IMR-90 (cell line): ENCODE data around the gene CEACAM1.

ENCODE experiments used
- MAFK ChIP-seq: IDR thresholded peaks from 2 replicates; pipeline ENCODE4 v1.6.1; 2012; ENCODE audit warnings: low read depth, low read length, improper control_type of control experiment
- NFE2L2 ChIP-seq: fragments of 150-350 bp; IDR thresholded peaks from 2 replicates; pipeline ENCODE4 v1.6.1; 2016; ENCODE audit warnings: low read depth, mild to moderate bottlenecking, low read length
- POLR2A ChIP-seq: IDR thresholded peaks from 2 replicates; pipeline ENCODE4 v1.6.1; 2012; ENCODE audit warnings: mild to moderate bottlenecking, low read depth, low read length
- RFX5 ChIP-seq: IDR thresholded peaks from 2 replicates; pipeline ENCODE4 v1.8.0; 2012; ENCODE audit warnings: low read depth, mild to moderate bottlenecking, low read length, moderate library complexity
- TF ChIP-seq, protein P1 (sequence below): conservative IDR thresholded peaks from 2 replicates; pipeline ENCODE4 v1.5.1; 2012; ENCODE audit warnings: mild to moderate bottlenecking, low read depth, low read length, improper control_type of control experiment
- TF ChIP-seq, protein P2 (sequence below): fragments of 150-350 bp; IDR thresholded peaks from 2 replicates; pipeline ENCODE4 v1.6.1; 2017; ENCODE audit warnings: mild to moderate bottlenecking, antibody characterized with exemption, low read length, low read depth

DNA sequence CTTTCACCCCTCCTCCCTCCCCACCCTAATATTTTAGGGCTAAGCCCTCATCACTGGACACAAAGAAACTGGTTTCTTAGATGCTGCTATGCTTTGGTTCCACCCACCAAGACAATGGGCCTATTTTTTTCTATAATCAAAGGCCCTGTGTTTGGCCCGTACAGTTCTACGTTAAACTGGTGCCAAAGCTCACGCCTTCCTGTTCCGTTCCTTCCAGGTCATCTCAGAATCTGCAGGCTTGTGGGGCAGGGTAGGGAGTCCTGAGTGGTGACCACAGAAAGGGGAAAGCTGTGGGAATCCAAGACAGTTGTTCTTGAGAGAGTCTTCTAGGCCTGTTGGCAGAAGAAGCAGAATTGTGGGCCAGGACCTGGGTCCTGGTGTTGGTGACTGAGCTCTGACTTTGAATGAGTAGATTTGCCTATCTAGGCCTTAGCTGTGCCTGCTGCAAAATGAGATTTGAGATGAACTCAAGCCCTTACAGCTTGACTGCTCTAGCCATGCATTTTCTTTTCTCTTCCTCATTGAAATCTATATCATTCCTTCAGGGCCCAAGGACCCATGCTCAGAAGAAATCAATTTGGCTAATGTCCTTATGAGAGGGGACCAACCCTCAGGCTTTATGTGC is 66.5 kb downstream of the CEACAM1 start:
- TF ChIP-seq POLR2A: no peak
- TF ChIP-seq, protein P1, sequence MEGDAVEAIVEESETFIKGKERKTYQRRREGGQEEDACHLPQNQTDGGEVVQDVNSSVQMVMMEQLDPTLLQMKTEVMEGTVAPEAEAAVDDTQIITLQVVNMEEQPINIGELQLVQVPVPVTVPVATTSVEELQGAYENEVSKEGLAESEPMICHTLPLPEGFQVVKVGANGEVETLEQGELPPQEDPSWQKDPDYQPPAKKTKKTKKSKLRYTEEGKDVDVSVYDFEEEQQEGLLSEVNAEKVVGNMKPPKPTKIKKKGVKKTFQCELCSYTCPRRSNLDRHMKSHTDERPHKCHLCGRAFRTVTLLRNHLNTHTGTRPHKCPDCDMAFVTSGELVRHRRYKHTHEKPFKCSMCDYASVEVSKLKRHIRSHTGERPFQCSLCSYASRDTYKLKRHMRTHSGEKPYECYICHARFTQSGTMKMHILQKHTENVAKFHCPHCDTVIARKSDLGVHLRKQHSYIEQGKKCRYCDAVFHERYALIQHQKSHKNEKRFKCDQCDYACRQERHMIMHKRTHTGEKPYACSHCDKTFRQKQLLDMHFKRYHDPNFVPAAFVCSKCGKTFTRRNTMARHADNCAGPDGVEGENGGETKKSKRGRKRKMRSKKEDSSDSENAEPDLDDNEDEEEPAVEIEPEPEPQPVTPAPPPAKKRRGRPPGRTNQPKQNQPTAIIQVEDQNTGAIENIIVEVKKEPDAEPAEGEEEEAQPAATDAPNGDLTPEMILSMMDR: no peak
- TF ChIP-seq RFX5: no peak
- TF ChIP-seq MAFK: no peak
- no peak for TF ChIP-seq NFE2L2
- TF ChIP-seq, protein P2, sequence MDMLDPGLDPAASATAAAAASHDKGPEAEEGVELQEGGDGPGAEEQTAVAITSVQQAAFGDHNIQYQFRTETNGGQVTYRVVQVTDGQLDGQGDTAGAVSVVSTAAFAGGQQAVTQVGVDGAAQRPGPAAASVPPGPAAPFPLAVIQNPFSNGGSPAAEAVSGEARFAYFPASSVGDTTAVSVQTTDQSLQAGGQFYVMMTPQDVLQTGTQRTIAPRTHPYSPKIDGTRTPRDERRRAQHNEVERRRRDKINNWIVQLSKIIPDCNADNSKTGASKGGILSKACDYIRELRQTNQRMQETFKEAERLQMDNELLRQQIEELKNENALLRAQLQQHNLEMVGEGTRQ: no peak
